Endometrium (tissue), 2 donors: Measurements from ENCODE around the gene LRRK1.

Experiments used
- FAIRE-seq: peaks from 2 replicates; lab custom pipeline; 2012; peaks lifted over from hg19 to GRCh38; lab: Jason Lieb, UNC
- donor health status: control.
- donor health status: control.

The LRRK1 gene

GRCh38 chr15:100918690-100919480 is at the start of gene LRRK1:
LRRK1 (plus strand) TSS chr15:100919357; CDS start chr15:100924633, 5,276 bp downstream.
- FAIRE-seq: no peak

GRCh38 chr15:100873029-100873677 is 46.0 kb upstream of the LRRK1 start:
- peak; percentile 84 for FAIRE-seq

GRCh38 chr15:100875495-100875894 is 43.7 kb upstream of the LRRK1 start:
- no peak for FAIRE-seq

- no peak for FAIRE-seq
These were observed 43.2 kb upstream of the LRRK1 start for GRCh38 chr15:100875976-100876375.

GRCh38 chr15:100877551-100877950 is 41.6 kb upstream of the LRRK1 start:
- FAIRE-seq: no peak

GRCh38 chr15:100878130-100878529 is 41.0 kb upstream of the LRRK1 start:
- no peak for FAIRE-seq

GRCh38 chr15:100878648-100879047 is 40.5 kb upstream of the LRRK1 start:
- no peak for FAIRE-seq

- no peak for FAIRE-seq
These were observed 40.1 kb upstream of the LRRK1 start for GRCh38 chr15:100879061-100879463.

GRCh38 chr15:100879464-100880138 is 39.6 kb upstream of the LRRK1 start, which contains the start of gene ALDH1A3:
ALDH1A3 (plus strand) TSS chr15:100879831; CDS start chr15:100879908, 77 bp downstream.
- FAIRE-seq: no peak

- FAIRE-seq: no peak
These were observed 38.8 kb upstream of the LRRK1 start for GRCh38 chr15:100880139-100880896.

GRCh38 chr15:100880897-100881242 is 38.3 kb upstream of the LRRK1 start:
- FAIRE-seq: no peak

GRCh38 chr15:100881573-100882336 is 37.4 kb upstream of the LRRK1 start:
- FAIRE-seq: no peak

GRCh38 chr15:100885116-100885515 is 34.0 kb upstream of the LRRK1 start:
- no peak for FAIRE-seq

- no peak for FAIRE-seq
These were observed 33.3 kb upstream of the LRRK1 start for GRCh38 chr15:100885811-100886210.

GRCh38 chr15:100887211-100887913 is 31.8 kb upstream of the LRRK1 start:
- no peak for FAIRE-seq

GRCh38 chr15:100889385-100890050 is 29.6 kb upstream of the LRRK1 start:
- no peak for FAIRE-seq

GRCh38 chr15:100890051-100890720 is 29.0 kb upstream of the LRRK1 start:
- FAIRE-seq: no peak

- FAIRE-seq: no peak
These were observed 28.3 kb upstream of the LRRK1 start for GRCh38 chr15:100890850-100891249.

GRCh38 chr15:100891307-100892012 is 27.7 kb upstream of the LRRK1 start:
- no peak for FAIRE-seq
